Colonic mucosa (tissue), 4 donors: ENCODE measurements around the gene RBPMS2. TPM values are rescaled to one million over a fixed set of nuclear protein-coding genes. Genes with fewer than 3 reads are reported as not detected.

Source experiments
- DNase-seq: peaks from one replicate; pipeline ENCODE4 v3.0.0-alpha.2; 2020
- H3K27ac ChIP-seq: fragments of 200-600 bp; one replicate; pipeline ENCODE4 v1.8.0; 2021
- H3K27me3 ChIP-seq: fragments of 200-600 bp; one replicate; pipeline ENCODE4 v1.8.0; 2021
- H3K36me3 ChIP-seq: fragments of 200-600 bp; one replicate; pipeline ENCODE4 v1.8.0; 2021
- H3K4me1 ChIP-seq: fragments of 200-600 bp; one replicate; pipeline ENCODE4 v1.8.0; 2021; ENCODE audit warnings: mild to moderate bottlenecking
- H3K4me3 ChIP-seq: fragments of 200-600 bp; one replicate; pipeline ENCODE4 v1.8.0; 2021
- H3K9ac ChIP-seq, 2 donors: one replicate each; pipeline ENCODE4 v1.7.0; 2013; ENCODE audit warnings: control low read depth in 2 of 2, low read depth in 2 of 2, low read length in 2 of 2
- H3K9me3 ChIP-seq: fragments of 200-600 bp; one replicate; pipeline ENCODE4 v1.8.0; 2021
- intact Hi-C: fragments of 100-400 bp; cut with DNase I; formaldehyde crosslinking; loops from one replicate; pipeline ENCODE4 v1.14.1; 2022
- microRNA-seq: library from miRNA; unstranded; fragments of <30 nt; microRNA quantifications from one replicate; pipeline ENCODE4, GENCODE V29; 2019
- total RNA-seq, 2 donors: library from RNA; stranded (reverse); fragmentation: NEBNext Ultra II Directional in 1 of 2; extraction: Animal tissue kit (Norgen Biotek cat#: 25700) in 1 of 2; gene quantifications; one replicate each; pipeline ENCODE4 v1.2.1, GENCODE V29; 2021
- TF ChIP-seq, protein P1 (sequence below): fragments of 200-600 bp; IDR thresholded peaks from one replicate; pipeline ENCODE4 v1.8.0; 2022; ENCODE audit warnings: antibody characterized with exemption, mild to moderate bottlenecking
- donor health status: healthy.
- donor health status: DM: no; HTN: no; CAD: no.
- donor health status: DM: no; HTN: no; CAD: no.

The RBPMS2 gene
- total RNA-seq, 2 donors from 2014 or later, result 1.3 to 14.5 TPM

- no peak overlapping the region for H3K27ac ChIP-seq
- H3K4me3 ChIP-seq, result no peak overlapping the region
- intact Hi-C loops, result no loop called here
- H3K36me3 ChIP-seq, result peaks cover 9% of the 10 kb centered on the region
- H3K4me1 ChIP-seq, result no peaks in the 10 kb centered on the region
- TF ChIP-seq, protein P1, sequence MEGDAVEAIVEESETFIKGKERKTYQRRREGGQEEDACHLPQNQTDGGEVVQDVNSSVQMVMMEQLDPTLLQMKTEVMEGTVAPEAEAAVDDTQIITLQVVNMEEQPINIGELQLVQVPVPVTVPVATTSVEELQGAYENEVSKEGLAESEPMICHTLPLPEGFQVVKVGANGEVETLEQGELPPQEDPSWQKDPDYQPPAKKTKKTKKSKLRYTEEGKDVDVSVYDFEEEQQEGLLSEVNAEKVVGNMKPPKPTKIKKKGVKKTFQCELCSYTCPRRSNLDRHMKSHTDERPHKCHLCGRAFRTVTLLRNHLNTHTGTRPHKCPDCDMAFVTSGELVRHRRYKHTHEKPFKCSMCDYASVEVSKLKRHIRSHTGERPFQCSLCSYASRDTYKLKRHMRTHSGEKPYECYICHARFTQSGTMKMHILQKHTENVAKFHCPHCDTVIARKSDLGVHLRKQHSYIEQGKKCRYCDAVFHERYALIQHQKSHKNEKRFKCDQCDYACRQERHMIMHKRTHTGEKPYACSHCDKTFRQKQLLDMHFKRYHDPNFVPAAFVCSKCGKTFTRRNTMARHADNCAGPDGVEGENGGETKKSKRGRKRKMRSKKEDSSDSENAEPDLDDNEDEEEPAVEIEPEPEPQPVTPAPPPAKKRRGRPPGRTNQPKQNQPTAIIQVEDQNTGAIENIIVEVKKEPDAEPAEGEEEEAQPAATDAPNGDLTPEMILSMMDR, result no peak
- no peak overlapping the region for H3K9ac ChIP-seq
- no peaks in the 10 kb centered on the region for H3K9me3 ChIP-seq
- DNase-seq, result no peak
- no peaks in the 10 kb centered on the region for H3K27me3 ChIP-seq
Observed at GRCh38 chr15:64690008-64690407, 85.4 kb downstream of the RBPMS2 start.

Small RNA genes lying within 50 kb of the gene (microRNA-seq; reads per million reads assigned to microRNA genes)
- not detected for gene MIR1272

Other genes starting within 250 kb of the RBPMS2 start
- gene PIF1, start 50.1 kb upstream of the RBPMS2 start, total RNA-seq, result 10 to 100 TPM in 1 of 2 donors, 1 to 10 TPM in 1; 6.1 to 20.7 TPM
- gene PLEKHO2, start 66.3 kb upstream of the RBPMS2 start, total RNA-seq, result 10 to 100 TPM in 1 of 2 donors, 1 to 10 TPM in 1; 4.4 to 13.6 TPM
- gene ANKDD1A, start 136.3 kb upstream of the RBPMS2 start, total RNA-seq, result 1 to 10 TPM in 1 of 2 donors, under 1 TPM in 1; 0.32 to 1.9 TPM
- 10 to 100 TPM; 76.3 to 85.8 TPM for gene SPG21, start 214.3 kb upstream of the RBPMS2 start, total RNA-seq